RCC 7860 (cell line): ENCODE data around the gene MBNL1.

Source experiments
- DNase-seq: peaks from one replicate; pipeline ENCODE4 v3.0.0-alpha.2; 2015; ENCODE audit warnings: low spot score
- FAIRE-seq: peaks from 2 replicates; lab custom pipeline; 2012; peaks lifted over from hg19 to GRCh38; lab: Jason Lieb, UNC

MBNL1 gene

GRCh38 chr3:152271501-152272236 is 2.9 kb downstream of the MBNL1 start:
- DNase-seq (no peak), FAIRE-seq (no peak)

GRCh38 chr3:152272771-152273242 is 4.1 kb downstream of the MBNL1 start:
- FAIRE-seq (no peak), DNase-seq (no peak)

GRCh38 chr3:152276681-152277080 is 8.0 kb downstream of the MBNL1 start:
- FAIRE-seq = no peak

GRCh38 chr3:152277198-152277597 is 8.5 kb downstream of the MBNL1 start:
- DNase-seq = no peak
- FAIRE-seq = no peak

More at GRCh38 chr3:152276681-152277080, 8.0 kb downstream of the MBNL1 start:
- no peak for DNase-seq

- DNase-seq = no peak
- no peak for FAIRE-seq
Observed at GRCh38 chr3:152278756-152279427, 10.2 kb downstream of the MBNL1 start.

GRCh38 chr3:152279479-152279878 is 10.8 kb downstream of the MBNL1 start:
- FAIRE-seq = no peak

GRCh38 chr3:152280539-152280938 is 11.8 kb downstream of the MBNL1 start:
- DNase-seq = no peak
- no peak for FAIRE-seq

More at GRCh38 chr3:152279479-152279878, 10.8 kb downstream of the MBNL1 start:
- no peak for DNase-seq

GRCh38 chr3:152281133-152281713 is 12.5 kb downstream of the MBNL1 start:
- no peak for FAIRE-seq
- DNase-seq = no peak

- FAIRE-seq (no peak), DNase-seq (no peak)
Observed at GRCh38 chr3:152282813-152283212, 14.1 kb downstream of the MBNL1 start.

GRCh38 chr3:152283492-152284381 is 15.0 kb downstream of the MBNL1 start:
- DNase-seq (no peak), FAIRE-seq (no peak)

- FAIRE-seq (no peak), DNase-seq (no peak)
Observed at GRCh38 chr3:152284906-152285305, 16.2 kb downstream of the MBNL1 start.

GRCh38 chr3:152285509-152285908 is 16.8 kb downstream of the MBNL1 start:
- FAIRE-seq = no peak
- DNase-seq = no peak

- FAIRE-seq = no peak
- no peak for DNase-seq
Observed at GRCh38 chr3:152287898-152288576, 19.3 kb downstream of the MBNL1 start.

- FAIRE-seq = no peak
- DNase-seq = no peak
Observed at GRCh38 chr3:152288681-152289080, 20.0 kb downstream of the MBNL1 start.

- DNase-seq = no peak
- peak; percentile 60 for FAIRE-seq
Observed at GRCh38 chr3:152289708-152290107, 21.0 kb downstream of the MBNL1 start.

- FAIRE-seq (no peak), DNase-seq (no peak)
Observed at GRCh38 chr3:152290374-152290773, 21.6 kb downstream of the MBNL1 start.

- FAIRE-seq (no peak), DNase-seq (no peak)
Observed at GRCh38 chr3:152291238-152291637, 22.5 kb downstream of the MBNL1 start.

- DNase-seq = peak; percentile 30
- FAIRE-seq = no peak
Observed at GRCh38 chr3:152291649-152292066, 22.9 kb downstream of the MBNL1 start.

- no peak for FAIRE-seq
- DNase-seq = no peak
Observed at GRCh38 chr3:152292366-152292765, 23.6 kb downstream of the MBNL1 start.

GRCh38 chr3:152293347-152294006 is 24.7 kb downstream of the MBNL1 start:
- DNase-seq (no peak), FAIRE-seq (no peak)
